ENCODE results near the gene RFX7. TPM values are rescaled to one million over a fixed set of nuclear protein-coding genes. Genes with fewer than 3 reads are reported as not detected.

The RFX7 gene
- total and polyA plus RNA-seq, 2 of the 4 experiments (the other 2 are of a cell fraction), result 4.1 to 10.6 TPM

DNA sequence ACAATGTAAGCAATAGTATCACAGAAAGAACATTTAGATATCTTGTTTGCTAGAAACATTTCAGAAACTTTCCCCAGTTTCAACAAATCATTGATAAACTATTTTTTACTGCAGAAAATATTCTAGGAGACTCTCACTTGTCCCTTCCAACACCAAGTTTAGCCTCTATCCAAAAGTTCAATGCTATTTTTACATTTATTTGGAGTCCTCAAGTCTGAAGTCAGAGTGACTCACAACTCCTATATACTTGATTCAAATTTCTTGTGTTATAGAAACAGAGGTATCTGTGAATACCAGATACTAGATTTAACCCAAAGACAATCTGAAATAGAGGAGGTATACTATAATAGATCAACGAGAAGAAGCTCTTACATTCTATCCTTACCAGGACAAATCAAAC, 49.6 kb downstream of the RFX7 start:
- WGBS, 2 experiments (ENCODE audit: extremely low coverage in 2 of 2, insufficient read length in 1 of 2), result no CpG with 5 or more reads among the region's 1 CpG

More for the DNA sequence above, 49.6 kb downstream of the RFX7 start:
- peaks cover 2% of the 10 kb centered on the region; the same call in 1 of the 2 replicates for H3K4me1 ChIP-seq (ENCODE audit: control insufficient read depth, insufficient read depth, low read length)
- H3K4ac ChIP-seq (ENCODE audit: low read depth, low read length), result no peak overlapping the region
- POLR2A ChIA-PET (ENCODE audit: unreplicated experiment), result no interaction called here
- no peak overlapping the region for H3K56ac ChIP-seq (ENCODE audit: extremely low read depth, insufficient read depth, low read length)
- no peak overlapping the region for H2AFZ ChIP-seq (replicated peaks; ENCODE audit: low read length, poor library complexity)
- H2BK5ac ChIP-seq (ENCODE audit: low read depth, low read length, poor library complexity, severe bottlenecking), result no peak overlapping the region
- H3K27ac ChIP-seq (ENCODE audit: insufficient read depth, low read length), result no peak overlapping the region
- H4K8ac ChIP-seq (ENCODE audit: low read depth in 2 of 2, low read length in 2 of 2), result no peak overlapping the region
- H2BK120ac ChIP-seq (ENCODE audit: low read depth, low read length), result no peak overlapping the region
- no peak overlapping the region for H3K18ac ChIP-seq (ENCODE audit: low read depth, low read length)
- H2BK15ac ChIP-seq (ENCODE audit: low read depth, low read length), result no peak overlapping the region
- no peak overlapping the region for H3K14ac ChIP-seq (replicated peaks; ENCODE audit: low read depth, low read length)
- no peaks in the 10 kb centered on the region for H3K9me3 ChIP-seq (ENCODE audit: control insufficient read depth, insufficient read depth, low read length)
- ATAC-seq (ENCODE audit: low read depth) (no peak), DNase-seq (peak; percentile 33)
- dilution Hi-C loops (cut with HindIII; ENCODE audit: low sequenced_read_pairs, unreplicated experiment), result no loop called here
- H4K20me1 ChIP-seq (ENCODE audit: insufficient read depth, low read length), result peaks cover 36% of the 10 kb centered on the region
- H3K4me2 ChIP-seq (ENCODE audit: low read depth, low read length), result peak overlapping the region; percentile 35; the same call in 1 of the 2 replicates
- H3K27me3 ChIP-seq (ENCODE audit: control insufficient read depth, insufficient read depth, low read length), result no peaks in the 10 kb centered on the region
- H3K79me1 ChIP-seq (ENCODE audit: low read depth in 1 of 2, low read length in 2 of 2), result peaks cover 34 to 61% of the 10 kb centered on the region in 2 experiments
- TF ChIP-seq CEBPB (IDR thresholded peaks at IDR 0.05; ENCODE audit: low read depth, low read length), result no peak
- no peak for TF ChIP-seq BHLHE40 (IDR thresholded peaks at IDR 0.05; ENCODE audit: low read depth, low read length)
- no peak for TF ChIP-seq CHD1 (IDR thresholded peaks at IDR 0.05; ENCODE audit: low read depth, low read length)
- TF ChIP-seq, protein P1, sequence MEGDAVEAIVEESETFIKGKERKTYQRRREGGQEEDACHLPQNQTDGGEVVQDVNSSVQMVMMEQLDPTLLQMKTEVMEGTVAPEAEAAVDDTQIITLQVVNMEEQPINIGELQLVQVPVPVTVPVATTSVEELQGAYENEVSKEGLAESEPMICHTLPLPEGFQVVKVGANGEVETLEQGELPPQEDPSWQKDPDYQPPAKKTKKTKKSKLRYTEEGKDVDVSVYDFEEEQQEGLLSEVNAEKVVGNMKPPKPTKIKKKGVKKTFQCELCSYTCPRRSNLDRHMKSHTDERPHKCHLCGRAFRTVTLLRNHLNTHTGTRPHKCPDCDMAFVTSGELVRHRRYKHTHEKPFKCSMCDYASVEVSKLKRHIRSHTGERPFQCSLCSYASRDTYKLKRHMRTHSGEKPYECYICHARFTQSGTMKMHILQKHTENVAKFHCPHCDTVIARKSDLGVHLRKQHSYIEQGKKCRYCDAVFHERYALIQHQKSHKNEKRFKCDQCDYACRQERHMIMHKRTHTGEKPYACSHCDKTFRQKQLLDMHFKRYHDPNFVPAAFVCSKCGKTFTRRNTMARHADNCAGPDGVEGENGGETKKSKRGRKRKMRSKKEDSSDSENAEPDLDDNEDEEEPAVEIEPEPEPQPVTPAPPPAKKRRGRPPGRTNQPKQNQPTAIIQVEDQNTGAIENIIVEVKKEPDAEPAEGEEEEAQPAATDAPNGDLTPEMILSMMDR (conservative IDR thresholded peaks at IDR 0.05; ENCODE audit: low read depth, low read length), result no peak
- TF ChIP-seq POLR2A (IDR thresholded peaks at IDR 0.05; ENCODE audit: low read depth, low read length), result no peak
- TF ChIP-seq MAZ (IDR thresholded peaks at IDR 0.05; ENCODE audit: borderline replicate concordance, low read depth, low read length), result no peak
- no peak for TF ChIP-seq USF2 (IDR thresholded peaks at IDR 0.05; ENCODE audit: low read depth, low read length)
- TF ChIP-seq RCOR1 (IDR thresholded peaks at IDR 0.05; ENCODE audit: insufficient replicate concordance, low read length), result no peak
- TF ChIP-seq ELK1 (IDR thresholded peaks at IDR 0.05; ENCODE audit: borderline replicate concordance, low read depth, low read length), result no peak
- no peak for TF ChIP-seq FOS (IDR thresholded peaks at IDR 0.05; ENCODE audit: low read depth, low read length)
- no peak for TF ChIP-seq MXI1 (IDR thresholded peaks at IDR 0.05; ENCODE audit: borderline replicate concordance, low read depth, low read length)
- TF ChIP-seq NFE2L2 (IDR thresholded peaks at IDR 0.05; ENCODE audit: low read depth, low read length), result no peak
- TF ChIP-seq SMC3 (IDR thresholded peaks at IDR 0.05; ENCODE audit: low read depth, low read length), result no peak
- no peak overlapping the region for H3K9ac ChIP-seq (ENCODE audit: low read depth, low read length)
- intact Hi-C loops (cut with micrococcal nuclease), result no loop called here
- H2AK5ac ChIP-seq (ENCODE audit: low read depth, low read length), result no peak overlapping the region
- CTCF ChIA-PET, result no interaction called here
- no peak overlapping the region for H2AK9ac ChIP-seq (replicated peaks; ENCODE audit: low read depth, low read length, poor library complexity)
- H4K5ac ChIP-seq (ENCODE audit: low read depth, low read length), result no peak overlapping the region
- no peak overlapping the region for H2BK20ac ChIP-seq (ENCODE audit: low read depth, low read length)
- no peak overlapping the region for H3K23ac ChIP-seq (ENCODE audit: low read depth, low read length)
- no peak overlapping the region for H4K91ac ChIP-seq (ENCODE audit: insufficient read depth, low read depth, low read length)
- H3K4me3 ChIP-seq (ENCODE audit: insufficient read depth, low read depth, low read length), result no peak overlapping the region
- BruUV-seq (replicated peaks), result no TSS peak
- in situ Hi-C loops (cut with MboI; ENCODE audit: low sequenced_read_pairs), result no loop called here
- H3K9me1 ChIP-seq (ENCODE audit: insufficient read depth, low read length), result peaks cover 7% of the 10 kb centered on the region
- 0 out of 2 replicates have a peak, but pooled peaks cover 2% of the 10 kb centered on the region for H3K36me3 ChIP-seq (ENCODE audit: control insufficient read depth, insufficient read depth, low read length)
